Activated T-cell treated with anti-CD3 and anti-CD28 coated beads, Interleukin-2, amount 50 U/mL, for 24 hours (primary cell): ENCODE results near the gene TMEM217.
A peak's percentile ranks its signal among the peaks of the same experiment; 100 is the strongest.
"Not testable (repeated sequence)": the region's sequence is repeated elsewhere in the genome, so short reads cannot be mapped to it uniquely, and the experiment has no call there.

Experiments used
- DNase-seq: peaks from one replicate; pipeline ENCODE4 v3.0.0-alpha.2; 2020
- H3K27ac Mint-ChIP-seq: 2 replicates; pipeline ENCODE4 v1.8.0; 2020; ENCODE audit warnings: mild to moderate bottlenecking, mixed read lengths
- H3K27me3 Mint-ChIP-seq: 2 replicates; pipeline ENCODE4 v1.8.0; 2020; ENCODE audit warnings: mixed read lengths
- H3K36me3 Mint-ChIP-seq: 2 replicates; pipeline ENCODE4 v1.8.0; 2020; ENCODE audit warnings: low read depth, mixed read lengths
- H3K4me1 Mint-ChIP-seq: 2 replicates; pipeline ENCODE4 v1.8.0; 2020; ENCODE audit warnings: low read depth, mixed read lengths
- H3K4me3 Mint-ChIP-seq: 2 replicates; pipeline ENCODE4 v1.8.0; 2020; ENCODE audit warnings: mild to moderate bottlenecking, moderate library complexity, mixed read lengths
- H3K9me3 Mint-ChIP-seq: 2 replicates; pipeline ENCODE4 v1.8.0; 2020; ENCODE audit warnings: mixed read lengths

Gene TMEM217

GRCh38 chr6:37202788-37203491 is 55.0 kb downstream of the TMEM217 start:
- H3K4me1 Mint-ChIP-seq, result peaks cover 68% of the 10 kb centered on the region
- DNase-seq, result no peak
- H3K27me3 Mint-ChIP-seq, result no peaks in the 10 kb centered on the region
- H3K9me3 Mint-ChIP-seq, result no peaks in the 10 kb centered on the region
- H3K27ac Mint-ChIP-seq, result peak overlapping the region; percentile 89
- no peaks in the 10 kb centered on the region for H3K36me3 Mint-ChIP-seq
- H3K4me3 Mint-ChIP-seq, result no peak overlapping the region

GRCh38 chr6:37201726-37202125 is 56.2 kb downstream of the TMEM217 start:
- no peaks in the 10 kb centered on the region for H3K36me3 Mint-ChIP-seq
- H3K4me3 Mint-ChIP-seq, result no peak overlapping the region
- peaks cover 56% of the 10 kb centered on the region for H3K4me1 Mint-ChIP-seq
- H3K27me3 Mint-ChIP-seq, result no peaks in the 10 kb centered on the region
- no peaks in the 10 kb centered on the region for H3K9me3 Mint-ChIP-seq
- DNase-seq, result no peak
- H3K27ac Mint-ChIP-seq, result peak overlapping the region; percentile 89

GRCh38 chr6:37200085-37200484 is 57.9 kb downstream of the TMEM217 start:
- Mint-ChIP-seq H3K9me3 (no peaks in the 10 kb centered on the region), H3K4me1 (peaks cover 41% of the 10 kb centered on the region), H3K27ac (no peak overlapping the region), H3K36me3 (no peaks in the 10 kb centered on the region), H3K27me3 (no peaks in the 10 kb centered on the region), H3K4me3 (no peak overlapping the region)
- DNase-seq, result no peak

GRCh38 chr6:37196451-37196850 is 61.5 kb downstream of the TMEM217 start:
- H3K4me3 Mint-ChIP-seq, DNase-seq, H3K9me3 Mint-ChIP-seq, H3K27me3 Mint-ChIP-seq, H3K36me3 Mint-ChIP-seq, H3K27ac Mint-ChIP-seq: not testable (repeated sequence)
- H3K4me1 Mint-ChIP-seq, result peaks cover 38% of the 10 kb centered on the region

- H3K4me3 Mint-ChIP-seq, H3K36me3 Mint-ChIP-seq, H3K9me3 Mint-ChIP-seq, DNase-seq, H3K27me3 Mint-ChIP-seq: not testable (repeated sequence)
- H3K27ac Mint-ChIP-seq, result peak overlapping the region; percentile 81
- H3K4me1 Mint-ChIP-seq, result peaks cover 34% of the 10 kb centered on the region
Measured at GRCh38 chr6:37194886-37195285, 63.1 kb downstream of the TMEM217 start.

- DNase-seq, result no peak
- H3K4me3 Mint-ChIP-seq, result no peak overlapping the region
- H3K27me3 Mint-ChIP-seq, result no peaks in the 10 kb centered on the region
- peaks cover 47% of the 10 kb centered on the region for H3K4me1 Mint-ChIP-seq
- peak overlapping the region; percentile 79 for H3K27ac Mint-ChIP-seq
- H3K36me3 Mint-ChIP-seq, result no peaks in the 10 kb centered on the region
- no peaks in the 10 kb centered on the region for H3K9me3 Mint-ChIP-seq
Measured at GRCh38 chr6:37192666-37193065, 65.3 kb downstream of the TMEM217 start.

- H3K4me1 Mint-ChIP-seq, result peaks cover 69% of the 10 kb centered on the region
- no peak overlapping the region for H3K4me3 Mint-ChIP-seq
- H3K27me3 Mint-ChIP-seq, result no peaks in the 10 kb centered on the region
- peaks cover 2% of the 10 kb centered on the region for H3K36me3 Mint-ChIP-seq
- H3K9me3 Mint-ChIP-seq, result peaks cover 3% of the 10 kb centered on the region
- no peak for DNase-seq
- H3K27ac Mint-ChIP-seq, result peak overlapping the region; percentile 87
Measured at GRCh38 chr6:37190159-37190535, 67.8 kb downstream of the TMEM217 start.

- H3K4me1 Mint-ChIP-seq, result peaks cover 63% of the 10 kb centered on the region
Measured at GRCh38 chr6:37188962-37189510, 68.9 kb downstream of the TMEM217 start.

GRCh38 chr6:37187321-37188022 is 70.5 kb downstream of the TMEM217 start:
- peak overlapping the region; percentile 54 for H3K4me3 Mint-ChIP-seq

More at GRCh38 chr6:37188962-37189510, 68.9 kb downstream of the TMEM217 start:
- H3K27ac Mint-ChIP-seq, result peak overlapping the region; percentile 87
- H3K4me3 Mint-ChIP-seq, result no peak overlapping the region
- peaks cover 2% of the 10 kb centered on the region for H3K36me3 Mint-ChIP-seq
- peaks cover 3% of the 10 kb centered on the region for H3K9me3 Mint-ChIP-seq
- no peak for DNase-seq
- H3K27me3 Mint-ChIP-seq, result no peaks in the 10 kb centered on the region

GRCh38 chr6:37185949-37186720 is 71.8 kb downstream of the TMEM217 start:
- H3K4me3 Mint-ChIP-seq, H3K9me3 Mint-ChIP-seq, H3K27me3 Mint-ChIP-seq, H3K36me3 Mint-ChIP-seq, DNase-seq: not testable (repeated sequence)
- Mint-ChIP-seq H3K27ac (peak overlapping the region; percentile 77), H3K4me1 (peaks cover 67% of the 10 kb centered on the region)

More at GRCh38 chr6:37187321-37188022, 70.5 kb downstream of the TMEM217 start:
- H3K27ac Mint-ChIP-seq, result peak overlapping the region; percentile 91
- peaks cover 3% of the 10 kb centered on the region for H3K9me3 Mint-ChIP-seq
- H3K27me3 Mint-ChIP-seq, result no peaks in the 10 kb centered on the region
- peaks cover 66% of the 10 kb centered on the region for H3K4me1 Mint-ChIP-seq
- peak; percentile 55 for DNase-seq
- H3K36me3 Mint-ChIP-seq, result peaks cover 2% of the 10 kb centered on the region

- Mint-ChIP-seq H3K9me3 (peaks cover 3% of the 10 kb centered on the region), H3K27ac (peak overlapping the region; percentile 99), H3K36me3 (peaks cover 2% of the 10 kb centered on the region), H3K4me3 (peak overlapping the region; percentile 57), H3K4me1 (peaks cover 61% of the 10 kb centered on the region), H3K27me3 (no peaks in the 10 kb centered on the region)
- DNase-seq, result peak; percentile 62
Measured at GRCh38 chr6:37182736-37183590, 75.0 kb downstream of the TMEM217 start.

GRCh38 chr6:37180610-37181009 is 77.3 kb downstream of the TMEM217 start:
- not testable (repeated sequence) for DNase-seq, H3K27me3 Mint-ChIP-seq, H3K4me3 Mint-ChIP-seq, H3K9me3 Mint-ChIP-seq
- Mint-ChIP-seq H3K4me1 (peaks cover 62% of the 10 kb centered on the region), H3K27ac (peak overlapping the region; percentile 33), H3K36me3 (peaks cover 18% of the 10 kb centered on the region)

GRCh38 chr6:37180075-37180474 is 77.9 kb downstream of the TMEM217 start:
- DNase-seq, result no peak
- peaks cover 64% of the 10 kb centered on the region for H3K4me1 Mint-ChIP-seq
- H3K27me3 Mint-ChIP-seq, result no peaks in the 10 kb centered on the region
- H3K9me3 Mint-ChIP-seq, result no peaks in the 10 kb centered on the region
- H3K36me3 Mint-ChIP-seq, result peaks cover 24% of the 10 kb centered on the region
- peak overlapping the region; percentile 64 for H3K27ac Mint-ChIP-seq
- H3K4me3 Mint-ChIP-seq, result no peak overlapping the region
